HG03354 (cell line): ENCODE results near the gene CACTIN.
A peak's percentile ranks its signal among the peaks of the same experiment; 100 is the strongest.
"Not testable (repeated sequence)": the region's sequence is repeated elsewhere in the genome, so short reads cannot be mapped to it uniquely, and the experiment has no call there.

ENCODE experiments used
- ATAC-seq: cut with Tn5 transposase; IDR thresholded peaks from one replicate; pipeline ENCODE4 v1.9.1; 2021; ENCODE audit warnings: mild to moderate bottlenecking; ENCODE audit not compliant: unreplicated experiment, poor library complexity, severe bottlenecking

Gene CACTIN

GRCh38 chr19:3626473-3627350 is at the start of gene CACTIN:
CACTIN (minus strand) TSS chr19:3626790; CDS start chr19:3626762, 28 bp downstream.
- ATAC-seq: peak; percentile 88

- ATAC-seq: no peak
These were observed 48.4 kb upstream of the CACTIN start for GRCh38 chr19:3674784-3675543.

GRCh38 chr19:3673506-3674439 is 47.2 kb upstream of the CACTIN start:
- ATAC-seq: no peak

- ATAC-seq: no peak
These were observed 46.4 kb upstream of the CACTIN start for GRCh38 chr19:3672993-3673392.

- no peak for ATAC-seq
These were observed 46.0 kb upstream of the CACTIN start for GRCh38 chr19:3672575-3672948.

GRCh38 chr19:3671680-3672574 is 45.3 kb upstream of the CACTIN start:
- ATAC-seq: no peak

- no peak for ATAC-seq
These were observed 44.4 kb upstream of the CACTIN start for GRCh38 chr19:3670796-3671679.

GRCh38 chr19:3669947-3670795 is 43.6 kb upstream of the CACTIN start:
- ATAC-seq: no peak

- ATAC-seq: no peak
These were observed 42.7 kb upstream of the CACTIN start for GRCh38 chr19:3669082-3669946.

GRCh38 chr19:3668331-3669081 is 41.9 kb upstream of the CACTIN start:
- no peak for ATAC-seq

GRCh38 chr19:3667766-3668165 is 41.2 kb upstream of the CACTIN start:
- ATAC-seq: no peak

- no peak for ATAC-seq
These were observed 40.5 kb upstream of the CACTIN start for GRCh38 chr19:3667037-3667638.

- not testable (repeated sequence) for ATAC-seq
These were observed 39.9 kb upstream of the CACTIN start for GRCh38 chr19:3666545-3666856.

- peak; percentile 51 for ATAC-seq
These were observed 39.3 kb upstream of the CACTIN start for GRCh38 chr19:3665681-3666544.
